Cardiac muscle cell (in vitro differentiated cells and primary cell): ENCODE data around the gene CPZ. TPM values are rescaled to one million over a fixed set of nuclear protein-coding genes. Genes with fewer than 3 reads are reported as not detected.

ENCODE experiments used
- DNase-seq, 2 donors: peaks; one replicate each; pipeline versions ENCODE4 v3.0.0 to v3.0.0-alpha.2; 2010 to 2017; ENCODE audit warnings: low read depth in 1 of 2, low spot score in 1 of 2
- H3K27ac ChIP-seq: fragments of 200-600 bp; sonication (generic); 2 replicates; pipeline ENCODE4 v1.5.1; 2016
- H3K27me3 ChIP-seq: fragments of 200-600 bp; sonication (generic); 2 replicates; pipeline ENCODE4 v1.6.0; 2016; ENCODE audit warnings: control low read depth
- H3K36me3 ChIP-seq: fragments of 200-600 bp; sonication (generic); 2 replicates; pipeline ENCODE4 v1.5.1; 2016; ENCODE audit warnings: control low read depth
- H3K4me1 ChIP-seq: fragments of 200-600 bp; sonication (generic); 2 replicates; pipeline ENCODE4 v1.8.1; 2017; ENCODE audit warnings: low read depth, mild to moderate bottlenecking, mixed run types
- H3K4me3 ChIP-seq: fragments of 200-600 bp; sonication (generic); 2 replicates; pipeline ENCODE4 v1.5.1; 2016; ENCODE audit warnings: mild to moderate bottlenecking
- H3K9me3 ChIP-seq: fragments of 200-600 bp; sonication (generic); 2 replicates; pipeline ENCODE4 v1.5.1; 2017; ENCODE audit warnings: low read depth, mild to moderate bottlenecking, control low read depth
- polyA plus RNA-seq: library from polyadenylated mRNA; unstranded; fragments of >200 nt; fragmentation: Nextera tagmentation; extraction: Ambion mirVana; gene quantifications from 2 replicates; pipeline ENCODE4 v1.2.1, GENCODE V29; 2016
- total RNA-seq: library from RNA; depleted of rRNA; stranded (reverse); fragments of >200 nt; gene quantifications from 2 replicates; pipeline ENCODE4 v1.2.3, GENCODE V29; 2016
- TF ChIP-seq, protein P1 (sequence below): IDR thresholded peaks from 2 replicates; pipeline ENCODE4 v1.5.1; 2012; ENCODE audit warnings: low read depth, mild to moderate bottlenecking, low read length

Gene CPZ
- total and polyA plus RNA-seq, 2 experiments from 2014 or later: 4.7 to 12.0 TPM

GRCh38 chr4:8587469-8588195, 4.9 kb upstream of the CPZ start:
- no peak for DNase-seq
- Histone ChIP-seq H3K4me3 (no peak overlapping the region), H3K27ac (no peak overlapping the region), H3K9me3 (no peaks in the 10 kb centered on the region), H3K36me3 (no peaks in the 10 kb centered on the region), H3K27me3 (peaks cover 39% of the 10 kb centered on the region), H3K4me1 (peaks cover 7% of the 10 kb centered on the region)
- TF ChIP-seq, protein P1, sequence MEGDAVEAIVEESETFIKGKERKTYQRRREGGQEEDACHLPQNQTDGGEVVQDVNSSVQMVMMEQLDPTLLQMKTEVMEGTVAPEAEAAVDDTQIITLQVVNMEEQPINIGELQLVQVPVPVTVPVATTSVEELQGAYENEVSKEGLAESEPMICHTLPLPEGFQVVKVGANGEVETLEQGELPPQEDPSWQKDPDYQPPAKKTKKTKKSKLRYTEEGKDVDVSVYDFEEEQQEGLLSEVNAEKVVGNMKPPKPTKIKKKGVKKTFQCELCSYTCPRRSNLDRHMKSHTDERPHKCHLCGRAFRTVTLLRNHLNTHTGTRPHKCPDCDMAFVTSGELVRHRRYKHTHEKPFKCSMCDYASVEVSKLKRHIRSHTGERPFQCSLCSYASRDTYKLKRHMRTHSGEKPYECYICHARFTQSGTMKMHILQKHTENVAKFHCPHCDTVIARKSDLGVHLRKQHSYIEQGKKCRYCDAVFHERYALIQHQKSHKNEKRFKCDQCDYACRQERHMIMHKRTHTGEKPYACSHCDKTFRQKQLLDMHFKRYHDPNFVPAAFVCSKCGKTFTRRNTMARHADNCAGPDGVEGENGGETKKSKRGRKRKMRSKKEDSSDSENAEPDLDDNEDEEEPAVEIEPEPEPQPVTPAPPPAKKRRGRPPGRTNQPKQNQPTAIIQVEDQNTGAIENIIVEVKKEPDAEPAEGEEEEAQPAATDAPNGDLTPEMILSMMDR: no peak

GRCh38 chr4:8588196-8588470, 4.4 kb upstream of the CPZ start:
- TF ChIP-seq, protein P1: no peak
- Histone ChIP-seq H3K4me1 (peaks cover 7% of the 10 kb centered on the region), H3K9me3 (no peaks in the 10 kb centered on the region), H3K36me3 (no peaks in the 10 kb centered on the region), H3K4me3 (no peak overlapping the region), H3K27me3 (peaks cover 38% of the 10 kb centered on the region), H3K27ac (no peak overlapping the region)
- DNase-seq: no peak

DNA sequence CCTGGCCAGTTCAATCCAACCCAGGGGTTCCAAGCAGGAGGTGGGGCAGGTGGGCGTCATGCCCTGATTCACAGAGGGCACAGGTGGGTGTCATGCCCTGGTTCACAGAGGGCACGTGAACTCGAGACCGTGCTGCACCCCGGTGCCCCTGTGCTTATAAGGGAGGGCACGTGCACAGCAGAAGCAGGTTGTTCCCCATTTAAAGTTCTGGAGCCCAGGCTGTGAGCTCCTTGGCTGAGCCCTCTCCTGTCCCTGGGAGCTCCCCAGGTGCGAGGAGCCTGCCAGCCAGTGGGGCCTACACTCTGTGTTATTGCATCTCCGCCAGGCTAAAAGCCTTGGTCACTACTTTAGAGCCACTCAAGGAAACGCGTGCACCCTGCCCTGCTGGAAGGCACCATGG, 3.2 kb upstream of the CPZ start:
- Histone ChIP-seq H3K36me3 (no peaks in the 10 kb centered on the region), H3K27me3 (peaks cover 33% of the 10 kb centered on the region)

GRCh38 chr4:8589823-8590545, 2.6 kb upstream of the CPZ start:
- H3K27ac ChIP-seq: no peak overlapping the region
- DNase-seq: no peak
- TF ChIP-seq, protein P1: no peak
- no peaks in the 10 kb centered on the region for H3K36me3 ChIP-seq
- H3K27me3 ChIP-seq: peaks cover 26% of the 10 kb centered on the region
- no peaks in the 10 kb centered on the region for H3K9me3 ChIP-seq
- H3K4me1 ChIP-seq: peaks cover 7% of the 10 kb centered on the region
- H3K4me3 ChIP-seq: no peak overlapping the region

More for the DNA sequence above, 3.2 kb upstream of the CPZ start:
- TF ChIP-seq, protein P1: no peak
- no peak overlapping the region for H3K4me3 ChIP-seq
- no peak overlapping the region for H3K27ac ChIP-seq
- peaks cover 7% of the 10 kb centered on the region for H3K4me1 ChIP-seq
- H3K9me3 ChIP-seq: no peaks in the 10 kb centered on the region
- no peak for DNase-seq

DNA sequence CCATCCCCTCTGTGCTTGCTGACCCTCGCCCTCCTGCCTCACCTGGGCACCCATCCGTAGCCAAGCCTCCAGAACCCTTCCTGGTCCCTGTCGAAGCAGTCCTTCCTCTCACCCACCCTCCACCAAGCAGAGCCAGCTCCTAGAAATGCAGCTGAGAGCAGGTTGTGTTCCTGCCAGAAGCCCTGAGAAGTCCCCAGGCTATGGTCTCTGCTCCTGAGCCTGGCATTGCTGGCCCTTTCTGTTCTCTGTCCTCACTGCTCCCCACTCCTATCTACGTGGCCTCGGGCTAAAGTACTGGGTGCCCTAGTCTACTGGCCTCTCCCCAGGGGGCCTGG, 2.1 kb upstream of the CPZ start:
- Histone ChIP-seq H3K27ac (no peak overlapping the region), H3K36me3 (no peaks in the 10 kb centered on the region), H3K4me1 (peaks cover 7% of the 10 kb centered on the region), H3K4me3 (no peak overlapping the region), H3K9me3 (no peaks in the 10 kb centered on the region), H3K27me3 (peaks cover 23% of the 10 kb centered on the region)
- TF ChIP-seq, protein P1: no peak
- DNase-seq: no peak
